SK-N-DZ (cell line): Measurements from ENCODE around the gene RAPGEF4.
"Not testable (repeated sequence)": the region's sequence is repeated elsewhere in the genome, so short reads cannot be mapped to it uniquely, and the experiment has no call there.

Source experiments
- DNase-seq: peaks from one replicate; pipeline ENCODE4 v3.0.0-alpha.2; 2015; ENCODE audit warnings: low spot score

RAPGEF4 gene

GRCh38 chr2:173032032-173032431 lies 296.4 kb downstream of the RAPGEF4 start:
- DNase-seq: no peak

- no peak for DNase-seq
These were observed 297.4 kb downstream of the RAPGEF4 start for GRCh38 chr2:173033084-173033483.

GRCh38 chr2:173034143-173034542 lies 298.5 kb downstream of the RAPGEF4 start:
- no peak for DNase-seq

- DNase-seq: no peak
These were observed 301.8 kb downstream of the RAPGEF4 start for GRCh38 chr2:173037245-173038120.

GRCh38 chr2:173038257-173038656 lies 302.6 kb downstream of the RAPGEF4 start:
- DNase-seq: not testable (repeated sequence)

GRCh38 chr2:173040729-173041128 lies 305.1 kb downstream of the RAPGEF4 start:
- DNase-seq: no peak

- DNase-seq: no peak
These were observed 307.8 kb downstream of the RAPGEF4 start for GRCh38 chr2:173043476-173043875.

GRCh38 chr2:173043897-173044519 lies 308.4 kb downstream of the RAPGEF4 start:
- no peak for DNase-seq

GRCh38 chr2:173044686-173045085 lies 309.0 kb downstream of the RAPGEF4 start:
- no peak for DNase-seq

- no peak for DNase-seq
These were observed 309.5 kb downstream of the RAPGEF4 start for GRCh38 chr2:173045181-173045580.

GRCh38 chr2:173048522-173048896 lies 312.9 kb downstream of the RAPGEF4 start:
- DNase-seq: no peak

GRCh38 chr2:173048897-173049661 lies 313.4 kb downstream of the RAPGEF4 start:
- no peak for DNase-seq

GRCh38 chr2:173049831-173050230 lies 314.2 kb downstream of the RAPGEF4 start:
- DNase-seq: no peak

GRCh38 chr2:173050684-173051083 lies 315.0 kb downstream of the RAPGEF4 start:
- DNase-seq: no peak

GRCh38 chr2:173051463-173052215 lies 316.0 kb downstream of the RAPGEF4 start:
- no peak for DNase-seq

- no peak for DNase-seq
These were observed 317.5 kb downstream of the RAPGEF4 start for GRCh38 chr2:173053043-173053699.

GRCh38 chr2:173054466-173054865 lies 318.8 kb downstream of the RAPGEF4 start:
- no peak for DNase-seq

GRCh38 chr2:173056705-173057364 lies 321.2 kb downstream of the RAPGEF4 start:
- no peak for DNase-seq

GRCh38 chr2:173058097-173058496 lies 322.5 kb downstream of the RAPGEF4 start:
- DNase-seq: no peak

GRCh38 chr2:173058673-173059072 lies 323.0 kb downstream of the RAPGEF4 start:
- no peak for DNase-seq
